HUES6 (cell line): ENCODE data around the gene MBOAT1.

Experiments used
- H3K27ac ChIP-seq: 2 replicates; pipeline ENCODE4 v1.7.0; 2013; ENCODE audit warnings: low read depth, mild to moderate bottlenecking, low read length, inconsistent platforms
- H3K27me3 ChIP-seq: 2 replicates; pipeline ENCODE4 v1.6.1; 2013; ENCODE audit warnings: low read length; ENCODE audit not compliant: control insufficient read depth, insufficient read depth
- H3K36me3 ChIP-seq: 2 replicates; pipeline ENCODE4 v1.6.1; 2013; ENCODE audit warnings: low read length; ENCODE audit not compliant: control insufficient read depth, insufficient read depth
- H3K4me1 ChIP-seq: 2 replicates; pipeline ENCODE4 v1.6.1; 2013; ENCODE audit warnings: low read length; ENCODE audit not compliant: control insufficient read depth, insufficient read depth
- H3K4me3 ChIP-seq: 2 replicates; pipeline ENCODE4 v1.5.1; 2013; ENCODE audit warnings: low read depth, low read length
- H3K9ac ChIP-seq: one replicate; pipeline ENCODE4 v1.6.1; 2013; ENCODE audit warnings: mild to moderate bottlenecking, low read length
- H3K9me3 ChIP-seq: 2 replicates; pipeline ENCODE4 v1.6.1; 2013; ENCODE audit warnings: low read depth, low read length; ENCODE audit not compliant: control insufficient read depth, insufficient read depth

The MBOAT1 gene

DNA sequence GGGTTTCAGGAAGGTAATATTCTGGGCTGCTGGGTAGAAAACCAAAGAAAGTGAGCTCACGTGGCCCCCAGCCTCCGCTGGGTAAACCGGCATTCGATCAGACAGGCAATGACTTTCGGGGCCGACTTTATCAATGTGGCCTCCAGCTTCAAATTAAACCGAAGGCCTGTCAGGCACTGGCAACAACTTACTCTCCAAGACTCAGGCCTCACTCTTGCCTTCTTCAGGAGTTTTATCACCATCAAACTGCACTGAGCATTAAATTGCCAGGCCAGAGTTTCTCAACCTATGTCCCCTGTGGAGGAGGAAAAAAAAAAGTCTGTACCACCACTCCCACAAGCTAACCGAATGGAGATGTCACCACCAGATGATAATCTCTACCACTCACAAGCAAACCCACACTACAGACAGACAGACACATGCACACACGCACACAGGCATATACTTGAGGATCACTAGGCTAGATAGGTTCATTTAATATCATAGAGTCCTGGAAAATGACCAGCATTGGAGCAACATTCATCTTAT lies 1.1 kb upstream of the MBOAT1 start:
- Histone ChIP-seq H3K9ac (peak overlapping the region; percentile 75), H3K9me3 (no peaks in the 10 kb centered on the region), H3K27me3 (peaks cover 10% of the 10 kb centered on the region), H3K4me1 (peaks cover 17% of the 10 kb centered on the region), H3K27ac (no peak overlapping the region), H3K4me3 (peak overlapping the region; percentile 85), H3K36me3 (no peaks in the 10 kb centered on the region)

GRCh38 chr6:20211941-20212391 lies 303 bp downstream of the MBOAT1 start:
- H3K4me1 ChIP-seq = peaks cover 27% of the 10 kb centered on the region
- H3K9me3 ChIP-seq = no peaks in the 10 kb centered on the region
- H3K27ac ChIP-seq = no peak overlapping the region
- H3K27me3 ChIP-seq = peaks cover 10% of the 10 kb centered on the region
- H3K36me3 ChIP-seq = no peaks in the 10 kb centered on the region
- peak overlapping the region; percentile 75 for H3K9ac ChIP-seq
- peak overlapping the region; percentile 85 for H3K4me3 ChIP-seq

GRCh38 chr6:20211037-20211940 lies 980 bp downstream of the MBOAT1 start:
- no peaks in the 10 kb centered on the region for H3K36me3 ChIP-seq
- H3K27me3 ChIP-seq = peaks cover 10% of the 10 kb centered on the region
- H3K4me3 ChIP-seq = peak overlapping the region; percentile 85
- peak overlapping the region; percentile 75 for H3K9ac ChIP-seq
- H3K9me3 ChIP-seq = no peaks in the 10 kb centered on the region
- H3K4me1 ChIP-seq = peaks cover 28% of the 10 kb centered on the region
- no peak overlapping the region for H3K27ac ChIP-seq

DNA sequence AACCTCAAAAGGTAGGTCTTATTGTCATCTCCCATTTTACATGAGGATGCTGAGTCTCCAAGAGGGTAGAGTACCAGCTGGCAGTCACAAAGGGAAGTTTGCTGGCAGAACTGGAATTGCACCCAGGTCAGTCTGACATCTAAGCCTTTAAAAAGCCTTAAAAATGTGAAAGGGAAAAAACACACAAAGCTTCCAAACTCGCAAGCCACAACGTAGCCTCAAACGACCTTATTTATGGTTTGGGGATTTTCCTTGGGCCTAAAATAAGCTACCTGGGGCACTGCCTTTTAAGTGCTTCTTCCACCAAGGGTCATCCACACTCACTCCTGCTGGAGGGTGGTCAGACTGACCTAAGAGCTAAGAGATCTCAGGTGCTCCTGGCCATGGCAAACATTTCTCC lies 2.1 kb downstream of the MBOAT1 start:
- Histone ChIP-seq H3K9ac (no peak overlapping the region), H3K9me3 (no peaks in the 10 kb centered on the region), H3K4me1 (peaks cover 32% of the 10 kb centered on the region), H3K36me3 (no peaks in the 10 kb centered on the region), H3K27me3 (peaks cover 10% of the 10 kb centered on the region), H3K27ac (no peak overlapping the region), H3K4me3 (no peak overlapping the region)

DNA sequence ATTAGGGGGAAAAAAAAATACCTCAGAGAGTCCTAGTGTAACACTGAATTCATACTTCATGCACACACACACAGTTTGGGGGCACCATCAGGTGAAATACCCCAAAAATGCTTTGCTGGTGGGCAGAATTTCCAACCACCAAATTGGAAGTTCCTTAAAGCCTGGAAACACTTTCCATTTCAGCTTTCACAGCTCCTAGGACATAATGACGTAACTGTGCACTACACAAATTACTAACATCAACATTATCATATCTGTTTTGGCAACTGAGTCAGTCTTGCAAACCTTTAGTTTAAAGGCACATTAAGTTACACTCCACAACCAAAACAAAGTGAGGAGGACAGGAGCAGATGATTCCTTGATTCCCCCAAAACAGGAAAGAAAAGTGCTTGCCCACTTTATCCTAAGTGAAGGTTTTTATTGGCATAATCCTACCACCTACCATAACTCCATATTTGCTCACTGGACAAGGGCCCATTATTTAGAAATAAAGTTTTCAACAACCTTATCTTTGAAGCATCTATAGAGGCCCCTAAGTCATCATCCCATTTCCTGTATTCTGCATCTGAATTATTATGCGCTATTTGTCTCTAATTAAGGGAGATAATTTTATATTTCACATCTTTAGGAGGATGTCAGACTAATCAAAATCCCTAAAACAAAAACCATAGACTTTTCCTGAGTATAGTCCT lies 3.4 kb downstream of the MBOAT1 start:
- Histone ChIP-seq H3K4me3 (no peak overlapping the region), H3K27ac (no peak overlapping the region), H3K4me1 (peaks cover 40% of the 10 kb centered on the region), H3K27me3 (peaks cover 10% of the 10 kb centered on the region), H3K9ac (no peak overlapping the region), H3K9me3 (no peaks in the 10 kb centered on the region), H3K36me3 (no peaks in the 10 kb centered on the region)

GRCh38 chr6:20207088-20207418 lies 5.2 kb downstream of the MBOAT1 start:
- Histone ChIP-seq H3K4me1 (peaks cover 31% of the 10 kb centered on the region), H3K27me3 (peaks cover 7% of the 10 kb centered on the region; the same call in 1 of the 2 replicates), H3K36me3 (no peaks in the 10 kb centered on the region), H3K27ac (no peak overlapping the region), H3K9me3 (no peaks in the 10 kb centered on the region), H3K9ac (no peak overlapping the region), H3K4me3 (no peak overlapping the region)

DNA sequence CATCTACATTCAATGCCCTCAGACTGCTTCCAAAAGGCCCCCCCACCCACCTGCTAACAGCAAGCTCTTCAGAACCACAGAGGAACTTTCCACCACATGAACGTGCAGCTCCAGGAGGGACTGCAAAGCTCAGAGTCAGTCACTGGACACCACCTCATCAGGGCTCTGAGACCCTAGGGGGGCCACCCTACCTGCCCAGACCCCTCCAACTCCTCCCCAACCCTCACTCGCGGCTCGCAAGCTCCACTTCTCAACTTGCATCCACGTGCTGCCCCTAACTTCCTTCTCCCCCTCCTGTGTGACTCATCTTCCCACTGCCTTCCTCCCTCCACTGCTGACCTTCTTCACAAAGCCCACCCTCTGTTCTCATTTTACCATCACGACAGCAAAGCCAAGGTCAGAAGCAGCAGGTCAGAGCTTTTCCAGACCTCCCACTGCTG lies 6.5 kb downstream of the MBOAT1 start:
- H3K4me3 ChIP-seq = no peak overlapping the region
- H3K9me3 ChIP-seq = no peaks in the 10 kb centered on the region
- H3K27ac ChIP-seq = no peak overlapping the region
- no peak overlapping the region for H3K9ac ChIP-seq
- H3K27me3 ChIP-seq = no peaks in the 10 kb centered on the region
- no peaks in the 10 kb centered on the region for H3K36me3 ChIP-seq
- peaks cover 28% of the 10 kb centered on the region for H3K4me1 ChIP-seq

DNA sequence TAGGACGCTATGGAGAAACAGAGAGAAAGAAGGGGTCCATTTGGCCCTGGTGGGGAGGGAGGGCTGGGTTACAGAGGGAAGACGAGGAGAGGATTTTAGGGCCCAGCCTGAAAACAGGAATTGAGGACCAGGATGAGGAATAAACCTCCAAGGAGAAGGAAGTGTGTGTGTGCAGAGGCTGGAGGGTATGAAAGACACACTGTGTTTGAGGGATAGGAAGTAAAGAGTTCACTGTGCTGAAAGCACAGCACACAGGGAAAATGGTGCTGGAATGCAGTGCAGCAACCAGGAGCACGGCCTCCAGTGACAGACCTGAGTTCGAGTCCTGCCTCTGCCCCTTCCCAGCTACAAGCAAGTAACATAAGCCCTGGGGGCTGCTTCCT lies 7.8 kb downstream of the MBOAT1 start:
- no peak overlapping the region for H3K4me3 ChIP-seq
- H3K27me3 ChIP-seq = no peaks in the 10 kb centered on the region
- H3K9ac ChIP-seq = no peak overlapping the region
- H3K4me1 ChIP-seq = peaks cover 24% of the 10 kb centered on the region
- no peaks in the 10 kb centered on the region for H3K9me3 ChIP-seq
- H3K27ac ChIP-seq = no peak overlapping the region; the same call in 1 of the 2 replicates
- H3K36me3 ChIP-seq = no peaks in the 10 kb centered on the region

DNA sequence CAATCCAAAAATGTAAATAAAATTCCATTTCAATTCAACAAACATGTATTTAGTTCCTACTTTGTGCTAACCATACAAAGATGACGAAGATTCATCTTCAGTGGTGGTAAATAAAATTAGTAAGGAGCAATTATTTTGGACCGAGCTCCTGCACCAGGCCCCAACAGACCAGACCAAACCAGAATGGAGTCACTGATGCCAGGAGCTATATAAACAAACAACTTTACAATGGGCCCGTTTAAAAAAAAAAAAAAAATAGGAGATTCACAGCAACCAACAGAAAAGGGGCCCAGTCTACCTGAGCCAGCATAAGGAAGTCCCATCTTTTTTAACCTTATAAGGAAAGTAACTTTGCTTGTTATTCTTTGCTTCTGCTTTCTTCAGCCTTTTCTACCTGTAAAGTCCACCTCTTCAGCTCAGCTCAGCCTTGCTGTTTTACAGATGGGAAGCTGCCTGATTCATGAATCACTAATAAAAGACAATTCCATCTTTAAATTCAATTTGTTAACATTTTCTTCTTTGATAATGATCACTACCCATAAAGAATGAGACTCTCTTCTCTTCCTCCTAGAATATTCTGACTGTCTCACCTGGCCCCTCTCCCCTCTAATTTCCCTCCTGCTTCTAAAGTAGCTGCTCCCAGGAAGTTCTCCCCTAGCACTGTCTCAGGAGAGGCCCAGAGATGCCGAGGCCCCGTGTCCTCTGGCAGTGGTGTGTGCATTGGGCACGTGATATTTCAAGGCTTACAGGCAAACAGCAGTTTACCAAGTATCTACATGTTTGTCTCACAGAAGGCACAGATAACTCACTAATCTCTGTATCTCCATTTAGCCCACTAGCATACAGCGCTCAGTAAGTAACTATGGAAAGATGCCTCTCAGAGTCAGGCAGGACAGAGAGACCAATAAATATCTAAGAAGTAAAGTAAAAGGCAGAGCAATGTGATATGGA lies 8.4 kb downstream of the MBOAT1 start:
- Histone ChIP-seq H3K9me3 (no peaks in the 10 kb centered on the region), H3K36me3 (no peaks in the 10 kb centered on the region), H3K9ac (no peak overlapping the region), H3K27ac (peak overlapping the region; percentile 36; the same call in 1 of the 2 replicates), H3K27me3 (no peaks in the 10 kb centered on the region), H3K4me3 (no peak overlapping the region), H3K4me1 (peaks cover 25% of the 10 kb centered on the region)

- H3K27me3 ChIP-seq = no peaks in the 10 kb centered on the region
- no peaks in the 10 kb centered on the region for H3K36me3 ChIP-seq
- no peak overlapping the region for H3K9ac ChIP-seq
- H3K9me3 ChIP-seq = no peaks in the 10 kb centered on the region
- no peak overlapping the region for H3K4me3 ChIP-seq
- H3K27ac ChIP-seq = 0 out of 2 replicates have a peak overlapping the region, but pooled peaks have one; percentile 51
- peaks cover 30% of the 10 kb centered on the region for H3K4me1 ChIP-seq
These were observed 9.5 kb downstream of the MBOAT1 start for GRCh38 chr6:20202699-20203302.
